Endothelial cell (in vitro differentiated cells): ENCODE data around the gene UGT1A9. TPM values are rescaled to one million over a fixed set of nuclear protein-coding genes. Genes with fewer than 3 reads are reported as not detected.

Source experiments
- DNase-seq: peaks from one replicate; pipeline ENCODE4 v3.0.0; 2021; ENCODE audit warnings: low spot score
- H3K27ac Mint-ChIP-seq: one replicate; pipeline ENCODE4 v1.8.0; 2021; ENCODE audit warnings: mixed read lengths, inconsistent platforms; ENCODE audit not compliant: unreplicated experiment
- H3K27me3 Mint-ChIP-seq: one replicate; pipeline ENCODE4 v1.8.0; 2021; ENCODE audit warnings: mild to moderate bottlenecking, moderate library complexity, mixed read lengths, inconsistent platforms; ENCODE audit not compliant: unreplicated experiment
- H3K36me3 Mint-ChIP-seq: one replicate; pipeline ENCODE4 v1.8.0; 2021; ENCODE audit warnings: mild to moderate bottlenecking, low read depth, mixed read lengths, inconsistent platforms; ENCODE audit not compliant: unreplicated experiment
- H3K4me1 Mint-ChIP-seq: one replicate; pipeline ENCODE4 v1.8.0; 2021; ENCODE audit warnings: mild to moderate bottlenecking, mixed read lengths, inconsistent platforms; ENCODE audit not compliant: unreplicated experiment
- H3K4me3 Mint-ChIP-seq: one replicate; pipeline ENCODE4 v1.8.0; 2021; ENCODE audit warnings: mild to moderate bottlenecking, mixed read lengths, inconsistent platforms; ENCODE audit not compliant: unreplicated experiment
- H3K9me3 Mint-ChIP-seq: one replicate; pipeline ENCODE4 v1.8.0; 2021; ENCODE audit warnings: mixed read lengths, inconsistent platforms; ENCODE audit not compliant: unreplicated experiment
- CTCF ChIP-seq: fragments of 200-600 bp; sonication (generic); IDR thresholded peaks from one replicate; pipeline ENCODE4 v1.5.0; 2021; ENCODE audit warnings: antibody characterized with exemption; ENCODE audit not compliant: unreplicated experiment
- total RNA-seq: library from RNA; stranded (reverse); fragmentation: NEBNext Ultra II Directional; extraction: Animal tissue kit (Norgen Biotek cat#: 25700); gene quantifications from one replicate; pipeline ENCODE4 v1.2.1, GENCODE V29; 2021; ENCODE audit not compliant: unreplicated experiment

The UGT1A9 gene
- total RNA-seq, 1 donor from 2014 or later, result not detected

- H3K27me3 Mint-ChIP-seq, result peaks cover 12% of the 10 kb centered on the region
- H3K9me3 Mint-ChIP-seq, result no peaks in the 10 kb centered on the region
- H3K36me3 Mint-ChIP-seq, result peaks cover 17% of the 10 kb centered on the region
- H3K27ac Mint-ChIP-seq, result no peak overlapping the region
- H3K4me3 Mint-ChIP-seq, result no peak overlapping the region
- TF ChIP-seq CTCF, result no peak
- no peaks in the 10 kb centered on the region for H3K4me1 Mint-ChIP-seq
- DNase-seq, result no peak
Observed at GRCh38 chr2:233792720-233793119, 121.0 kb downstream of the UGT1A9 start.

GRCh38 chr2:233793465-233794127, 121.9 kb downstream of the UGT1A9 start:
- H3K36me3 Mint-ChIP-seq, result peaks cover 17% of the 10 kb centered on the region
- peaks cover 12% of the 10 kb centered on the region for H3K27me3 Mint-ChIP-seq
- TF ChIP-seq CTCF, result no peak
- H3K4me3 Mint-ChIP-seq, result no peak overlapping the region
- no peak for DNase-seq
- H3K4me1 Mint-ChIP-seq, result no peaks in the 10 kb centered on the region
- H3K27ac Mint-ChIP-seq, result no peak overlapping the region
- no peaks in the 10 kb centered on the region for H3K9me3 Mint-ChIP-seq

GRCh38 chr2:233794128-233794658, 122.5 kb downstream of the UGT1A9 start:
- Mint-ChIP-seq H3K4me1 (no peaks in the 10 kb centered on the region), H3K36me3 (peaks cover 14% of the 10 kb centered on the region), H3K4me3 (no peak overlapping the region), H3K9me3 (no peaks in the 10 kb centered on the region), H3K27me3 (peaks cover 14% of the 10 kb centered on the region), H3K27ac (no peak overlapping the region)
- no peak for DNase-seq
- no peak for TF ChIP-seq CTCF

GRCh38 chr2:233795735-233796171, 124.1 kb downstream of the UGT1A9 start:
- TF ChIP-seq CTCF, result no peak

GRCh38 chr2:233796254-233796653, 124.6 kb downstream of the UGT1A9 start:
- Mint-ChIP-seq H3K9me3 (no peaks in the 10 kb centered on the region), H3K27me3 (peaks cover 16% of the 10 kb centered on the region), H3K27ac (no peak overlapping the region), H3K36me3 (peaks cover 5% of the 10 kb centered on the region), H3K4me1 (no peaks in the 10 kb centered on the region), H3K4me3 (no peak overlapping the region)
- TF ChIP-seq CTCF, result no peak
- no peak for DNase-seq

More at GRCh38 chr2:233795735-233796171, 124.1 kb downstream of the UGT1A9 start:
- no peak overlapping the region for H3K27ac Mint-ChIP-seq
- no peak overlapping the region for H3K4me3 Mint-ChIP-seq
- no peaks in the 10 kb centered on the region for H3K9me3 Mint-ChIP-seq
- no peaks in the 10 kb centered on the region for H3K4me1 Mint-ChIP-seq
- H3K27me3 Mint-ChIP-seq, result peaks cover 17% of the 10 kb centered on the region
- DNase-seq, result no peak
- H3K36me3 Mint-ChIP-seq, result peaks cover 7% of the 10 kb centered on the region
